KMS-11 (cell line): ENCODE measurements around the gene ST7.

Experiments used
- H2AFZ ChIP-seq: fragments of 200-600 bp; sonication (generic); 2 replicates; pipeline ENCODE4 v1.6.1; 2016; ENCODE audit warnings: antibody characterized with exemption, mixed run types, low read depth
- H3K27ac ChIP-seq: fragments of 200-600 bp; sonication (generic); 2 replicates; pipeline ENCODE4 v1.6.1; 2016; ENCODE audit warnings: mild to moderate bottlenecking, mixed run types
- H3K27me3 ChIP-seq: fragments of 200-600 bp; sonication (generic); 2 replicates; pipeline ENCODE4 v1.6.1; 2017; ENCODE audit warnings: mild to moderate bottlenecking, low read depth, mixed run types, moderate library complexity; ENCODE audit not compliant: insufficient read depth
- H3K36me3 ChIP-seq: fragments of 200-600 bp; sonication (generic); 2 replicates; pipeline ENCODE4 v1.6.1; 2017; ENCODE audit warnings: mild to moderate bottlenecking, mixed run types; ENCODE audit not compliant: insufficient read depth
- H3K4me1 ChIP-seq: fragments of 200-600 bp; sonication (generic); 2 replicates; pipeline ENCODE4 v1.6.1; 2016; ENCODE audit warnings: mild to moderate bottlenecking, low read depth, mixed run types; ENCODE audit not compliant: poor library complexity, severe bottlenecking
- H3K4me2 ChIP-seq: fragments of 200-600 bp; sonication (generic); 2 replicates; pipeline ENCODE4 v1.7.0; 2016; ENCODE audit warnings: mild to moderate bottlenecking, mixed run types
- H3K4me3 ChIP-seq: fragments of 200-600 bp; sonication (generic); IDR thresholded peaks from 2 replicates; pipeline ENCODE4 v1.6.1; 2017; ENCODE audit warnings: low read depth, low read length, mixed read lengths; ENCODE audit not compliant: insufficient read depth
- H3K79me2 ChIP-seq: fragments of 200-600 bp; sonication (generic); 2 replicates; pipeline ENCODE4 v1.6.1; 2016; ENCODE audit warnings: low read depth, mixed run types; ENCODE audit not compliant: insufficient read depth
- H3K9ac ChIP-seq: fragments of 200-600 bp; sonication (generic); 2 replicates; pipeline ENCODE4 v1.6.1; 2016; ENCODE audit warnings: mild to moderate bottlenecking, mixed run types
- H4K20me1 ChIP-seq: fragments of 200-600 bp; sonication (generic); 2 replicates; pipeline ENCODE4 v1.6.1; 2016; ENCODE audit warnings: mild to moderate bottlenecking, mixed run types; ENCODE audit not compliant: insufficient read depth
- TF ChIP-seq, protein P1 (sequence below): fragments of 200-600 bp; sonication (generic); conservative IDR thresholded peaks from 2 replicates; pipeline ENCODE4 v1.6.1; 2017; ENCODE audit warnings: low read depth, mild to moderate bottlenecking, antibody characterized with exemption, low read length, moderate library complexity, mixed read lengths

ST7 gene

DNA sequence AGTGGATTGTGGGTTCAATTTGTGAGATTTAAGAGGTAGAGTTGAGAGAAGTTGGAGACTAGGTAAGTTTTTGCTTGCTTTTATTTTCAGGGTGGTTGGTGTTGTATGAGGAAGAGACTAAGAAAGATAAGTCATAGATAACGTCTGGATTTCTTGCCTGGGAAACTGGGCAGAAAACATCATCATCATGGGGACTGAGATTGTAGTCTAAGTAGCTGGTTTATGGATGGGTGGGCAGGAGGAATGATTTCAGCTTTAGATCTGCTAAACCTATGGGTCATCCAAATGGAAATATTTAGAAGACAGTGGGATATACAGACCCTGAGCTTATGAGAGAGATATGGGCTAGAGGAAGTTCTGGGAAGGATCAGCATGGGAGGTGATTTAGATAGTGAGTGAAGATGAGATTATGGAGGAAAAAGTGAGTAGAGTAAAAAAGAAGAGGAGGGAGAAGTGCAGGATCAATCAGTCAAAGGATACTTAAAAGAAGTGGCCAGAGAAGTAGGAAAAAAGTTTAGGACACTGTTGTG lies 199.8 kb downstream of the ST7 start:
- Histone ChIP-seq H3K27ac (no peak overlapping the region), H3K4me3 (no peak overlapping the region), H3K4me1 (no peaks in the 10 kb centered on the region), H3K9ac (no peak overlapping the region), H3K27me3 (no peaks in the 10 kb centered on the region), H2AFZ (no peak overlapping the region), H3K4me2 (no peak overlapping the region), H4K20me1 (no peaks in the 10 kb centered on the region), H3K79me2 (no peaks in the 10 kb centered on the region), H3K36me3 (no peaks in the 10 kb centered on the region)
- TF ChIP-seq, protein P1, sequence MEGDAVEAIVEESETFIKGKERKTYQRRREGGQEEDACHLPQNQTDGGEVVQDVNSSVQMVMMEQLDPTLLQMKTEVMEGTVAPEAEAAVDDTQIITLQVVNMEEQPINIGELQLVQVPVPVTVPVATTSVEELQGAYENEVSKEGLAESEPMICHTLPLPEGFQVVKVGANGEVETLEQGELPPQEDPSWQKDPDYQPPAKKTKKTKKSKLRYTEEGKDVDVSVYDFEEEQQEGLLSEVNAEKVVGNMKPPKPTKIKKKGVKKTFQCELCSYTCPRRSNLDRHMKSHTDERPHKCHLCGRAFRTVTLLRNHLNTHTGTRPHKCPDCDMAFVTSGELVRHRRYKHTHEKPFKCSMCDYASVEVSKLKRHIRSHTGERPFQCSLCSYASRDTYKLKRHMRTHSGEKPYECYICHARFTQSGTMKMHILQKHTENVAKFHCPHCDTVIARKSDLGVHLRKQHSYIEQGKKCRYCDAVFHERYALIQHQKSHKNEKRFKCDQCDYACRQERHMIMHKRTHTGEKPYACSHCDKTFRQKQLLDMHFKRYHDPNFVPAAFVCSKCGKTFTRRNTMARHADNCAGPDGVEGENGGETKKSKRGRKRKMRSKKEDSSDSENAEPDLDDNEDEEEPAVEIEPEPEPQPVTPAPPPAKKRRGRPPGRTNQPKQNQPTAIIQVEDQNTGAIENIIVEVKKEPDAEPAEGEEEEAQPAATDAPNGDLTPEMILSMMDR: no peak

DNA sequence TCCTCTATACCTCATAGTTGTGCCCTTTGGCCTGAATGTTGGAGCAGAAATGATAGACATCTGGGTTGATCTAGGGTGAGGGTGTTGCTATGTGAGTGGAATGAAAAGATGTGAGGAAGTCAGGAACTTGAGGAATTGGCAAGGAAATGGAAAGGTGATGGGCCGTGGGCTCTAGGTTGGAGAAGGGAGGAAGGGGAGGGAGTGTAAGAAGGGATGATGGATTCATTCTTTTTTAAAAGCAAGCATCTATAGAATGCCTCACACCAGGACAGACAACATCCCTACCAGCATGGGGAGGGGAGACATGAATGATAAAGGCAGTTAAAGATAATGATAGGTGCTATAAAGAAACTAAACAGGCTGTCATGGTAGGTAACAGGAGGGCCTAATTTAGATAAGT lies 201.4 kb downstream of the ST7 start:
- H3K79me2 ChIP-seq: no peaks in the 10 kb centered on the region
- no peaks in the 10 kb centered on the region for H3K27me3 ChIP-seq
- no peaks in the 10 kb centered on the region for H3K36me3 ChIP-seq
- H3K9ac ChIP-seq: no peak overlapping the region
- no peak overlapping the region for H2AFZ ChIP-seq
- H3K27ac ChIP-seq: no peak overlapping the region
- H3K4me1 ChIP-seq: peaks cover 4% of the 10 kb centered on the region
- H3K4me3 ChIP-seq: no peak overlapping the region
- H3K4me2 ChIP-seq: no peak overlapping the region
- no peaks in the 10 kb centered on the region for H4K20me1 ChIP-seq
- TF ChIP-seq, protein P1: no peak

DNA sequence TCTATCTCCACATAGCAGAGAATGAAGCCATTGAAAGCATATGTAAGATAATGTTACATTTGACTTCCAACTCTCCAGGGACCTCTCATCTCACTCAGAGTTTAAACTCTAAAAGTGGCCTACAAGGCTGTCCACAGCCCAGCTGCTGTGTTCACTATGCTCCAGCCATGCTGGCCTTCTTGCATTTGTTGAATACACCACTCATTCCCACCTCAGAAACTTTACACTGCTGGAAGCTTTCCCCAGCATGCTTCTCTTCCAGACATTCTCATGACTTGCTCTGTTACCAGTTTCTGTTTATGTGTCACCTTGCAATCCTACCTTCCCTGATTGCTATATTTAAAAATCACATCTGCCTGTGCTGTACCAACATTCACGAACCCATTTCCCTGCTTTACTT lies 202.4 kb downstream of the ST7 start:
- Histone ChIP-seq H4K20me1 (no peaks in the 10 kb centered on the region), H3K36me3 (no peaks in the 10 kb centered on the region), H3K27ac (no peak overlapping the region), H3K79me2 (no peaks in the 10 kb centered on the region), H3K4me2 (no peak overlapping the region), H3K9ac (no peak overlapping the region), H3K4me1 (peaks cover 4% of the 10 kb centered on the region), H2AFZ (no peak overlapping the region), H3K27me3 (no peaks in the 10 kb centered on the region), H3K4me3 (no peak overlapping the region)
- TF ChIP-seq, protein P1: no peak

DNA sequence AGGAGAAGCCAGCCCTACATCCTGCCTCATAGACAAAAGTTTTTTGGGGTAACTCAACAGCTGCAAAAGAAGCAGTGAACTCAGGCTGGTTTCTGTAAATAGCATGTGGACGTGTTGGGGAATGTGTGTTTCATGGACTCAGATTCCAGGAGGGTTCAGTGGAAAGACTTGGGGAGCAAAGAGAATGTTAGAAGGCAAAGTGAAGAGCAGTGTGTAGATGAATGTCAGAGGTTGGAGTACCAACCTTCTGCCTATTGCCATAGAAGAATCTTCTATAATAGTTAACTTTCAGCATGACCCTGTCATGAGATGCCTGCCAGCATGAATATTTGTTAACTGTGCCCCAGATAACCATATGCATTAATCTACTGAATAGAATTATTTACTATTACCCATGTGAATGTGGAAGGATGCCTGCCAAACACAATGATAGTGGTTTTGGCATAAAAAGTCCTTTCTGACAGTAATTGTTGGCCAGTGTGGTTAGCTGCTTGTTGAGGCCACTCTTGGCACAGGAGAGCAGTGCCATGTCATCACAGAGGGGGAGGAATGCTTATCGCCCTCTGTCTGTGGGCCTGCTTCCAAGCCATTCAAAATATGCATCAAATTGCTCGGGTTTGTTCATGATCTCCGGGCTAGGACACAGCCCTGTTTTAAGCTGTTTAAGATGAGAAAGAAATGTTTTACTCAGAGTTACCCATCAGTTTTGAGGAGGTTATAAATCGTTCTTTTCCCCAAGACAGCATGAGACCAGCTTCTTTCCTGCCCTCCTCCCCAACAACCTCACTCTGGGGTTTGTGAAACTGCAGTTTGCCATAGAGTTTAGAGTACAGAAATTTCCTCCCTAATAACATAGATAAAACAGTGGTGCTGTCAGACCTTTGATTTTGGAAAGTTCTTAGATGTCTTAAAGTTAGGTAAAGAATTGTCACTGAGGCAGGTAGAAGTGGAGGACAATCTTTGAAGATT lies 204.2 kb downstream of the ST7 start:
- no peaks in the 10 kb centered on the region for H4K20me1 ChIP-seq
- H2AFZ ChIP-seq: no peak overlapping the region
- no peak overlapping the region for H3K9ac ChIP-seq
- no peak overlapping the region for H3K4me3 ChIP-seq
- H3K27me3 ChIP-seq: no peaks in the 10 kb centered on the region
- no peaks in the 10 kb centered on the region for H3K79me2 ChIP-seq
- H3K27ac ChIP-seq: no peak overlapping the region
- H3K36me3 ChIP-seq: no peaks in the 10 kb centered on the region
- TF ChIP-seq, protein P1: no peak
- no peak overlapping the region for H3K4me2 ChIP-seq
- peaks cover 4% of the 10 kb centered on the region for H3K4me1 ChIP-seq
